HEK293 (cell line): ENCODE results near the gene NEU3.

ENCODE experiments used
- CTCF ChIA-PET: fragments of 350-600 bp; formaldehyde crosslinking; extraction: SDS; loops from one replicate; lab custom pipeline; 2021; ENCODE audit warnings: antibody characterized with exemption; lab: Yijun Ruan, JAX
- POLR2A ChIA-PET: fragments of 300-600 bp; formaldehyde crosslinking; extraction: SDS; loops from one replicate; lab custom pipeline; 2020; ENCODE audit warnings: antibody characterized with exemption, inconsistent platforms; lab: Yijun Ruan, JAX
- H3K27ac ChIP-seq: fragments of 200-500 bp; sonication (Bioruptor generic); 2 replicates; pipeline ENCODE4 v1.5.1; 2014; ENCODE audit warnings: low read depth, low read length, control low read depth, inconsistent platforms; ENCODE audit errors: extremely low read depth
- H3K36me3 ChIP-seq, 2 experiments: fragments of 200-500 bp in 1 of 2; sonication (Bioruptor generic) in 1 of 2; 1 replicate in 1 of 2; 2 replicates in 1 of 2; pipeline ENCODE4 v1.5.1; 2014 to 2017; ENCODE audit warnings: inconsistent platforms in 2 of 2, low read length in 2 of 2; ENCODE audit not compliant: control insufficient read depth in 2 of 2, insufficient read depth in 1 of 2
- H3K4me1 ChIP-seq: fragments of 200-500 bp; sonication (Bioruptor generic); 2 replicates; pipeline ENCODE4 v1.5.1; 2014; ENCODE audit warnings: mild to moderate bottlenecking, low read length, inconsistent platforms; ENCODE audit not compliant: control insufficient read depth, insufficient read depth
- H3K4me3 ChIP-seq: 2 replicates; pipeline ENCODE4 v1.5.1; 2011; ENCODE audit warnings: low read depth, mild to moderate bottlenecking, control low read depth, low read length, moderate library complexity
- H3K9me3 ChIP-seq: fragments of 200-500 bp; sonication (Bioruptor generic); 2 replicates; pipeline ENCODE4 v1.5.1; 2014; ENCODE audit warnings: low read depth, low read length, inconsistent platforms; ENCODE audit not compliant: control insufficient read depth, insufficient read depth
- EGR2 ChIP-seq: fragments of 450-650 bp; formaldehyde crosslinking; IDR thresholded peaks from 2 replicates; pipeline ENCODE4 v1.5.1; 2016; ENCODE audit warnings: low read depth, missing biosample characterization, missing genetic modification characterization
- GFI1B ChIP-seq: fragments of 450-650 bp; formaldehyde crosslinking; IDR thresholded peaks from 2 replicates; pipeline ENCODE4 v1.5.1; 2016; ENCODE audit warnings: missing biosample characterization, missing genetic modification characterization
- KLF7 ChIP-seq: fragments of 450-650 bp; formaldehyde crosslinking; IDR thresholded peaks from 2 replicates; pipeline ENCODE4 v1.5.1; 2016; ENCODE audit warnings: missing biosample characterization, missing genetic modification characterization, borderline replicate concordance
- OVOL3 ChIP-seq: fragments of 450-650 bp; formaldehyde crosslinking; IDR thresholded peaks from 2 replicates; pipeline ENCODE4 v1.5.1; 2016; ENCODE audit warnings: missing biosample characterization, missing genetic modification characterization
- PBX3 ChIP-seq: sonication (generic); formaldehyde crosslinking; IDR thresholded peaks from 2 replicates; pipeline ENCODE4 v1.8.1; 2022; ENCODE audit warnings: mild to moderate bottlenecking, moderate library complexity, missing genetic modification reagents
- RBAK ChIP-seq: fragments of 450-650 bp; formaldehyde crosslinking; IDR thresholded peaks from 2 replicates; pipeline ENCODE4 v1.5.1; 2016; ENCODE audit warnings: missing biosample characterization, missing genetic modification characterization
- SP2 ChIP-seq: fragments of 450-650 bp; formaldehyde crosslinking; IDR thresholded peaks from 2 replicates; pipeline ENCODE4 v1.5.1; 2016; ENCODE audit warnings: missing biosample characterization, missing genetic modification characterization
- TSHZ1 ChIP-seq: fragments of 450-650 bp; formaldehyde crosslinking; IDR thresholded peaks from 2 replicates; pipeline ENCODE4 v1.5.1; 2016; ENCODE audit warnings: missing biosample characterization, missing genetic modification characterization, borderline replicate concordance
- ZBTB49 ChIP-seq: fragments of 450-650 bp; formaldehyde crosslinking; IDR thresholded peaks from 2 replicates; pipeline ENCODE4 v1.5.1; 2016; ENCODE audit warnings: missing biosample characterization, missing genetic modification characterization, low read depth
- ZNF132 ChIP-seq: fragments of 450-650 bp; formaldehyde crosslinking; IDR thresholded peaks from 2 replicates; pipeline ENCODE4 v1.5.1; 2017; ENCODE audit warnings: missing biosample characterization, missing genetic modification characterization, borderline replicate concordance
- ZNF18 ChIP-seq: fragments of 450-650 bp; formaldehyde crosslinking; IDR thresholded peaks from 2 replicates; pipeline ENCODE4 v1.5.1; 2016; ENCODE audit warnings: missing biosample characterization, missing genetic modification characterization
- ZNF266 ChIP-seq: fragments of 450-650 bp; formaldehyde crosslinking; IDR thresholded peaks from 2 replicates; pipeline ENCODE4 v1.5.1; 2016; ENCODE audit warnings: missing biosample characterization, missing genetic modification characterization, low read depth
- ZNF341 ChIP-seq: fragments of 450-650 bp; formaldehyde crosslinking; IDR thresholded peaks from 2 replicates; pipeline ENCODE4; 2016; ENCODE audit warnings: low read depth, missing biosample characterization, missing genetic modification characterization
- ZNF366 ChIP-seq: fragments of 450-650 bp; formaldehyde crosslinking; conservative IDR thresholded peaks from 2 replicates; pipeline ENCODE4 v1.5.1; 2016; ENCODE audit warnings: missing biosample characterization, missing genetic modification characterization
- ZNF394 ChIP-seq: fragments of 450-650 bp; formaldehyde crosslinking; IDR thresholded peaks from 2 replicates; pipeline ENCODE4 v1.5.1; 2016; ENCODE audit warnings: missing biosample characterization, missing genetic modification characterization, mild to moderate bottlenecking, moderate library complexity, borderline replicate concordance
- ZNF530 ChIP-seq: fragments of 450-650 bp; formaldehyde crosslinking; IDR thresholded peaks from 2 replicates; pipeline ENCODE4 v1.5.1; 2016; ENCODE audit warnings: low read depth, missing biosample characterization, missing genetic modification characterization
- ZNF692 ChIP-seq: fragments of 450-650 bp; formaldehyde crosslinking; IDR thresholded peaks from 2 replicates; pipeline ENCODE4 v1.5.1; 2016; ENCODE audit warnings: missing biosample characterization, missing genetic modification characterization
- ZNF830 ChIP-seq: fragments of 450-650 bp; IDR thresholded peaks from 2 replicates; pipeline ENCODE4 v1.5.0; 2018; ENCODE audit warnings: missing biosample characterization, missing genetic modification characterization, low read depth, mild to moderate bottlenecking, moderate library complexity
- ZSCAN30 ChIP-seq: fragments of 450-650 bp; IDR thresholded peaks from 2 replicates; pipeline ENCODE4 v1.5.1; 2018; ENCODE audit warnings: missing biosample characterization, mild to moderate bottlenecking, missing genetic modification characterization, moderate library complexity

NEU3 gene

GRCh38 chr11:74948898-74949752 is 39.6 kb upstream of the NEU3 start, which contains the start of the genes SPCS2 and XRRA1 (continued):
- TF ChIP-seq EGR2 = peak; percentile 71
- 0 out of 2 replicates have a peak, but pooled peaks have one; percentile 19 for TF ChIP-seq OVOL3 (tag by site-specific recombination)
- no peak for TF ChIP-seq ZNF530 (tag by site-specific recombination)
- 0 out of 2 replicates have a peak, but pooled peaks have one; percentile 44 for TF ChIP-seq ZNF692 (tag by site-specific recombination)
- peak; percentile 98 for TF ChIP-seq ZNF394 (tag by site-specific recombination)
- no peak for TF ChIP-seq PBX3
- TF ChIP-seq GFI1B (tag by site-specific recombination) = no peak
- TF ChIP-seq ZSCAN30 (tag by site-specific recombination) = peak; percentile 17; the same call in 1 of the 2 replicates
- peak; percentile 92 for TF ChIP-seq SP2

GRCh38 chr11:74949753-74950137 is 39.0 kb upstream of the NEU3 start:
- Histone ChIP-seq H3K36me3 (peaks cover 0 to 22% of the 10 kb centered on the region in 2 experiments; a peak in 2 of 3 replicates), H3K4me3 (peak overlapping the region; percentile 97), H3K27ac (peak overlapping the region; percentile 50; the same call in 1 of the 2 replicates), H3K4me1 (no peaks in the 10 kb centered on the region), H3K9me3 (no peaks in the 10 kb centered on the region)
- CTCF ChIA-PET = no interaction called here
- POLR2A ChIA-PET = interaction anchor here (1.4 kb wide), 2 partner anchors 10 to 457 kb away, joined by 4 read pairs; no protein-coding TSS in a partner anchor
- TF ChIP-seq ZNF341 (tag by site-specific recombination) (peak; percentile 81), ZNF132 (no peak), RBAK (tag by site-specific recombination) (no peak), ZNF18 (tag by site-specific recombination) (no peak), KLF7 (tag by site-specific recombination) (no peak), ZNF394 (tag by site-specific recombination) (no peak), ZNF266 (tag by site-specific recombination) (no peak), ZNF366 (tag by site-specific recombination) (0 out of 2 replicates have a peak, but pooled peaks have one; percentile 11), ZBTB49 (tag by site-specific recombination) (no peak), ZNF830 (no peak), TSHZ1 (no peak)
